Ammon's horn (tissue), 1 donor: ENCODE results near the gene TAX1BP1.
A peak's percentile ranks its signal among the peaks of the same experiment; 100 is the strongest.

Source experiments
- DNase-seq: peaks from one replicate; pipeline ENCODE4 v3.0.0-alpha.2; 2016; ENCODE audit warnings: low spot score

TAX1BP1 gene

GRCh38 chr7:27781188-27781587 lies 41.2 kb downstream of the TAX1BP1 start:
- DNase-seq, result no peak

- DNase-seq, result no peak
Observed at GRCh38 chr7:27782849-27783248, 42.9 kb downstream of the TAX1BP1 start.

- peak; percentile 2 for DNase-seq
Observed at GRCh38 chr7:27784399-27785053, 44.6 kb downstream of the TAX1BP1 start.

GRCh38 chr7:27788437-27788836 lies 48.5 kb downstream of the TAX1BP1 start:
- DNase-seq, result no peak

GRCh38 chr7:27793780-27794179 lies 53.8 kb downstream of the TAX1BP1 start:
- no peak for DNase-seq

GRCh38 chr7:27795977-27796376 lies 56.0 kb downstream of the TAX1BP1 start:
- no peak for DNase-seq

GRCh38 chr7:27799212-27799611 lies 59.2 kb downstream of the TAX1BP1 start:
- no peak for DNase-seq

- no peak for DNase-seq
Observed at GRCh38 chr7:27802999-27803398, 63.0 kb downstream of the TAX1BP1 start.

GRCh38 chr7:27804139-27804538 lies 64.2 kb downstream of the TAX1BP1 start:
- DNase-seq, result no peak

- DNase-seq, result no peak
Observed at GRCh38 chr7:27808626-27809025, 68.7 kb downstream of the TAX1BP1 start.

GRCh38 chr7:27810186-27810585 lies 70.2 kb downstream of the TAX1BP1 start:
- no peak for DNase-seq

GRCh38 chr7:27812706-27813105 lies 72.7 kb downstream of the TAX1BP1 start:
- DNase-seq, result no peak

- no peak for DNase-seq
Observed at GRCh38 chr7:27822245-27822644, 82.3 kb downstream of the TAX1BP1 start.

GRCh38 chr7:27825891-27826290 lies 85.9 kb downstream of the TAX1BP1 start:
- no peak for DNase-seq

- DNase-seq, result no peak
Observed at GRCh38 chr7:27826357-27826756, 86.4 kb downstream of the TAX1BP1 start.

- DNase-seq, result no peak
Observed at GRCh38 chr7:27834179-27834921, 94.4 kb downstream of the TAX1BP1 start.

- DNase-seq, result no peak
Observed at GRCh38 chr7:27835376-27835775, 95.4 kb downstream of the TAX1BP1 start.

- no peak for DNase-seq
Observed at GRCh38 chr7:27836536-27836935, 96.6 kb downstream of the TAX1BP1 start.

- no peak for DNase-seq
Observed at GRCh38 chr7:27839099-27839498, 99.1 kb downstream of the TAX1BP1 start.

GRCh38 chr7:27840313-27840712 lies 100.4 kb downstream of the TAX1BP1 start:
- DNase-seq, result no peak

- DNase-seq, result no peak
Observed at GRCh38 chr7:27840760-27841364, 100.9 kb downstream of the TAX1BP1 start.

- DNase-seq, result no peak
Observed at GRCh38 chr7:27842094-27842692, 102.2 kb downstream of the TAX1BP1 start.

- DNase-seq, result no peak
Observed at GRCh38 chr7:27842851-27843250, 102.9 kb downstream of the TAX1BP1 start.
